LNCaP clone FGC (cell line): ENCODE results near the gene ARHGAP30.

Source experiments
- DNase-seq: peaks from one replicate; pipeline ENCODE4 v3.0.0-alpha.2; 2011; ENCODE audit warnings: low read depth
- H3K4me3 ChIP-seq: 2 replicates; pipeline ENCODE4 v1.5.1; 2011; ENCODE audit warnings: mild to moderate bottlenecking, low read depth, low read length, control low read depth
- CTCF ChIP-seq: IDR thresholded peaks from 2 replicates; pipeline ENCODE4 v1.5.1; 2012; ENCODE audit warnings: mild to moderate bottlenecking; ENCODE audit not compliant: control insufficient read depth, insufficient read depth; ENCODE audit errors: extremely low read depth

Gene ARHGAP30

GRCh38 chr1:161083748-161084596, 14.3 kb upstream of the ARHGAP30 start:
- peak; percentile 23 for DNase-seq
- no peak overlapping the region; the same call in 1 of the 2 replicates for H3K4me3 ChIP-seq
- no peak for TF ChIP-seq CTCF

- DNase-seq, result peak; percentile 69
These were observed 13.5 kb upstream of the ARHGAP30 start for GRCh38 chr1:161082996-161083747.

GRCh38 chr1:161082483-161082882, 12.8 kb upstream of the ARHGAP30 start:
- TF ChIP-seq CTCF, result no peak
- H3K4me3 ChIP-seq, result no peak overlapping the region
- DNase-seq, result no peak

More at GRCh38 chr1:161082996-161083747, 13.5 kb upstream of the ARHGAP30 start:
- TF ChIP-seq CTCF, result no peak
- peak overlapping the region; percentile 24 for H3K4me3 ChIP-seq

GRCh38 chr1:161081519-161081918, 11.8 kb upstream of the ARHGAP30 start:
- no peak for DNase-seq
- TF ChIP-seq CTCF, result no peak

GRCh38 chr1:161080441-161081405, 11.0 kb upstream of the ARHGAP30 start:
- TF ChIP-seq CTCF, result no peak
- no peak for DNase-seq
- H3K4me3 ChIP-seq, result no peak overlapping the region

More at GRCh38 chr1:161081519-161081918, 11.8 kb upstream of the ARHGAP30 start:
- H3K4me3 ChIP-seq, result no peak overlapping the region

GRCh38 chr1:161079436-161080110, 9.9 kb upstream of the ARHGAP30 start:
- no peak for TF ChIP-seq CTCF
- DNase-seq, result no peak
- H3K4me3 ChIP-seq, result no peak overlapping the region
